NT2/D1 (cell line): ENCODE measurements around the gene RPSA.

Experiments used
- SUZ12 ChIP-seq: IDR thresholded peaks from 2 replicates; pipeline ENCODE4 v1.6.1; 2011; ENCODE audit not compliant: insufficient read length, insufficient read depth; ENCODE audit errors: extremely low read depth
- YY1 ChIP-seq: IDR thresholded peaks from 2 replicates; pipeline ENCODE4 v1.6.1; 2011; ENCODE audit not compliant: insufficient read length, insufficient read depth
- ZNF274 ChIP-seq: IDR thresholded peaks from 2 replicates; pipeline ENCODE4 v1.6.1; 2011; ENCODE audit warnings: mild to moderate bottlenecking, low read depth, low read length

GRCh38 chr3:39386318-39386717, 20.2 kb upstream of the RPSA start:
- TF ChIP-seq ZNF274 (no peak), SUZ12 (no peak), YY1 (no peak)
